ENCODE results near the gene KDM8.

The KDM8 gene

GRCh38 chr16:27230562-27231001, 27.3 kb downstream of the KDM8 start:
- Histone ChIP-seq H3K79me2 (ENCODE audit: insufficient read depth, low read length) (peaks cover 8% of the 10 kb centered on the region; the same call in 1 of the 2 replicates), H3K9me3 (ENCODE audit: insufficient read depth, low read depth, low read length) (no peaks in the 10 kb centered on the region), H4K20me1 (ENCODE audit: insufficient read depth, low read length, poor library complexity, severe bottlenecking) (no peaks in the 10 kb centered on the region), H2AFZ (ENCODE audit: low read length) (no peak overlapping the region), H3K9me2 (replicated peaks; ENCODE audit: low read depth, low read length) (no peaks in the 10 kb centered on the region), H3K27me3 (ENCODE audit: insufficient read depth, low read length, poor library complexity, severe bottlenecking) (no peaks in the 10 kb centered on the region), H3K4me3 (ENCODE audit: low read length, poor library complexity, severe bottlenecking) (peak overlapping the region; percentile 8), H3K36me3 (ENCODE audit: insufficient read depth, low read length) (no peaks in the 10 kb centered on the region), H3K9ac (ENCODE audit: low read depth, low read length, poor library complexity, severe bottlenecking) (peak overlapping the region; percentile 54), H3K4me2 (ENCODE audit: low read depth, low read length, poor library complexity, severe bottlenecking) (peak overlapping the region; percentile 41), H3K4me1 (ENCODE audit: insufficient read depth, low read length, poor library complexity, severe bottlenecking) (peaks cover 55% of the 10 kb centered on the region), H3F3A (ENCODE audit: low read depth) (peaks cover 4% of the 10 kb centered on the region; the same call in 1 of the 2 replicates)
- peak; percentile 62 for TF ChIP-seq CTCF (conservative IDR thresholded peaks at IDR 0.05; ENCODE audit: low read length)
- TF ChIP-seq EZH2phosphoT487 (IDR thresholded peaks at IDR 0.05; ENCODE audit: borderline replicate concordance): no peak

GRCh38 chr16:27231692-27232060, 28.4 kb downstream of the KDM8 start:
- no peaks in the 10 kb centered on the region for H4K20me1 ChIP-seq (ENCODE audit: insufficient read depth, low read length, poor library complexity, severe bottlenecking)
- peaks cover 66% of the 10 kb centered on the region for H3K4me1 ChIP-seq (ENCODE audit: insufficient read depth, low read length, poor library complexity, severe bottlenecking)
- H3K4me3 ChIP-seq (ENCODE audit: low read length, poor library complexity, severe bottlenecking): no peak overlapping the region
- H3K9me3 ChIP-seq (ENCODE audit: insufficient read depth, low read depth, low read length): no peaks in the 10 kb centered on the region
- H2AFZ ChIP-seq (ENCODE audit: low read length): no peak overlapping the region
- TF ChIP-seq CTCF (conservative IDR thresholded peaks at IDR 0.05; ENCODE audit: low read length) (no peak), EZH2phosphoT487 (IDR thresholded peaks at IDR 0.05; ENCODE audit: borderline replicate concordance) (no peak)
- H3K9ac ChIP-seq (ENCODE audit: low read depth, low read length, poor library complexity, severe bottlenecking): peak overlapping the region; percentile 67
- no peaks in the 10 kb centered on the region for H3K36me3 ChIP-seq (ENCODE audit: insufficient read depth, low read length)
- no peaks in the 10 kb centered on the region for H3K27me3 ChIP-seq (ENCODE audit: insufficient read depth, low read length, poor library complexity, severe bottlenecking)
- H3K9me2 ChIP-seq (replicated peaks; ENCODE audit: low read depth, low read length): no peaks in the 10 kb centered on the region
- H3K4me2 ChIP-seq (ENCODE audit: low read depth, low read length, poor library complexity, severe bottlenecking): peak overlapping the region; percentile 21
- H3F3A ChIP-seq (ENCODE audit: low read depth): peaks cover 5% of the 10 kb centered on the region; the same call in 1 of the 2 replicates
- peaks cover 8% of the 10 kb centered on the region; the same call in 1 of the 2 replicates for H3K79me2 ChIP-seq (ENCODE audit: insufficient read depth, low read length)

GRCh38 chr16:27232061-27232900, 29.0 kb downstream of the KDM8 start:
- Histone ChIP-seq H3F3A (ENCODE audit: low read depth) (peaks cover 7% of the 10 kb centered on the region; the same call in 1 of the 2 replicates), H3K9ac (ENCODE audit: low read depth, low read length, poor library complexity, severe bottlenecking) (peak overlapping the region; percentile 67), H3K79me2 (ENCODE audit: insufficient read depth, low read length) (peaks cover 8% of the 10 kb centered on the region; the same call in 1 of the 2 replicates), H3K9me2 (replicated peaks; ENCODE audit: low read depth, low read length) (no peaks in the 10 kb centered on the region), H3K9me3 (ENCODE audit: insufficient read depth, low read depth, low read length) (no peaks in the 10 kb centered on the region), H3K4me3 (ENCODE audit: low read length, poor library complexity, severe bottlenecking) (no peak overlapping the region), H3K4me1 (ENCODE audit: insufficient read depth, low read length, poor library complexity, severe bottlenecking) (peaks cover 72% of the 10 kb centered on the region), H4K20me1 (ENCODE audit: insufficient read depth, low read length, poor library complexity, severe bottlenecking) (no peaks in the 10 kb centered on the region), H3K36me3 (ENCODE audit: insufficient read depth, low read length) (no peaks in the 10 kb centered on the region), H3K4me2 (ENCODE audit: low read depth, low read length, poor library complexity, severe bottlenecking) (peak overlapping the region; percentile 21), H2AFZ (ENCODE audit: low read length) (no peak overlapping the region), H3K27me3 (ENCODE audit: insufficient read depth, low read length, poor library complexity, severe bottlenecking) (no peaks in the 10 kb centered on the region)
- no peak for TF ChIP-seq CTCF (conservative IDR thresholded peaks at IDR 0.05; ENCODE audit: low read length)
- no peak for TF ChIP-seq EZH2phosphoT487 (IDR thresholded peaks at IDR 0.05; ENCODE audit: borderline replicate concordance)
